NCI-H82 (cell line): ENCODE results near the gene GALNT13.

Experiments used
- DNase-seq: peaks from one replicate; lab custom pipeline; 2025; lab: John Stamatoyannopoulos, UW

Gene GALNT13

DNA sequence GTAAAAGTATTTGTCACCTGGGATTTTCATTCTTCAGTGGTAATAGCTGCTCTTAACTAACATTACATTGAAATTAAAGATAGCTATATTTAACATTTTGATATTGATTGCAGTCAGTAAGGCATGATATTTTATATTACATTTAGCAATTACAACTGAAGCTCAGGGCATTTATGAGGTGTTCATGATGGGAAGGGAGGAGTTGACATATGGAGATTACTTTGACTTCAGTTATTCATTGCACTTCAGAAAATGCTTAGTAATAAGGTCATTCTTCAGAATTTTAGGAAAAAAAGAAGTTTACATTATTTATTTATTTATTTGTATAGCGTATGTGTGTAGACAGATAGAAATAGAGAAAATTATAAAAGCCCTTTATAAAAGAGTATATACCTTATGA lies 352.0 kb downstream of the GALNT13 start:
- DNase-seq = no peak

DNA sequence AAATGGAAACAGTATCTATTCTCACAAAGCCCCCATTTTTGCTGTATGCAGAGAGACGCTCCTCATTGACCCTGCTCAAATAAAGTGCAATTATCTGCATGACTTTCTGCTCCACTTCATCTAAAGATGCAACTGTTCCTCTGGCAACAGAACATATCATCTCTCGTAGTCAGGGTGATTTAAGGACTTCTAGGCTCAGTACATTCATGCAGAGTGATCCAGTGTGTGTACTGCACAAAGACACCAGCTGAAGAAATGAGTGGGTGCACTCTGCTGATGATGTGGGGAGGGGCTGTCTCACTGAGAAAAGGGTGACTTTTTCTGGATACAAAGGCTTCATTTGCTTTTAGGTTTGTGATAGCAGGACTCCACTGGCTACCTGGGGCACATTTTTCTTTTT lies 355.2 kb downstream of the GALNT13 start:
- no peak for DNase-seq

DNA sequence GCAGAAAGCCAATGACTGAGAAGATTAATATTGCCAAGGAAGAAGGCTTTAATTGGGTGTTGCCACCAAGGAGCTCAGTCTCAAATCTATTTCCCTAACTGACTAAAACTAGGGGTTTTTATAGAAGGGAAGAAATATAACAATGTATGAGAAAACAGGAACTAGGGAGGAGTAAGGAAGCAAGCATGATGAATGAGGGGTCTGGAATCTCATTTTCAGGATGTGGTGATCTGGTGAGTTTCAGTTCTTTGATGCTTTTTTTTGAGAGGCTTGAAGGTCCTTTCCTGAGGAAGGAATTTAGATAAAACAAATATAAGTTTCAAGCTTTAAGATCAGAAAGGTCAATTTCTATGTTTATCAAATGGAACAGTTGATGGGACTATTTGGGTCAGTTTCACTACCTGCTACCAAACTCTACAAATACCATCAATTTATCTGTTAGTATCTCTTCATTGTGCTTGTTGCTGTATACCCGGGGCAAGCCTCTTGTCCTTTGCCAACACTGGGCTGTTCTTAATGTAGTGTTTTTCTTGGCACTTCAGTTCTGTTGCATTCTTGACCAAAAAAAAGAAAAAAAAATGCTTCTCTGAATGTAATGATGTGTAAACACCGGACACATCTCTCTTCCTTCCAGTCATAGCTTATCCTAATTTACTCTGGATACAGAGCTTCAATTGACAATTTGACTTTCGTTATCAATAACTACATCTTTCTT lies 357.0 kb downstream of the GALNT13 start:
- no peak for DNase-seq

DNA sequence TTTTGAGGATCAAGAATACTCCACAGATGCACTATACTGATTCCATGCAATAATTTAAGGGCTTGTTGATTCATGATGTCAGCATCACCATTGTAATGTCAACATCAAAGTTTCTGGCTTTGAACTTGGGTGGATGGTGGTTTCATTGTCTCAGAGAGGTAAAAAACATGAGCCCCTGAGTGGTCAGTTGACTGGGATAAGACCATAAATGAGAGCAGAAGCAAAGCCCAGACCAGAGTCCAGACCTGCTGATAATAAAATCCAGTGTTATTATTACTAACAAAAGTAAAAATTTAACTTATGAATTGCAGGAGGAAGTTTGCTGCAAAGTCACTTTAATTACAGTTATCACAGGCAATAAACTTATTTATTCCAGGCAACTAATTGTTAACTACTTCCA lies 358.2 kb downstream of the GALNT13 start:
- no peak for DNase-seq

DNA sequence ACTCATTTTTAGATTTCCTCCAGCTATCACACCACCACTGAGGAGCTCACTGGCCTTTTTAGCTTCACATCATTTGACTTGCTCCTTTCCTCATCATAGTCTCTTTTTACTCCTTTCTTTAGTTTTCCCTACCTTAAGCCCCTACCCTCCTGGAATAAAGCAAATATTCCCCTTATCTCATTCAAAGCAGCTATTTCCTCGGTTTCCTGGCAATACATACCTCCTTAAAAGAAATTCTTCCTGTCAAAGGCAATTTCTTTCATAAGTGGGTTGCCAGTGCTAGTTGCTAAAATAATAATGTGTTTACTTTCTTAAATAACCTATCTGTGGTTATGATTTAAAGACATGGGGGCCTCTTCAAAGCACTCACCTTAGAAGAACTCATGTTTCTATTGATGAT lies 359.3 kb downstream of the GALNT13 start:
- no peak for DNase-seq

DNA sequence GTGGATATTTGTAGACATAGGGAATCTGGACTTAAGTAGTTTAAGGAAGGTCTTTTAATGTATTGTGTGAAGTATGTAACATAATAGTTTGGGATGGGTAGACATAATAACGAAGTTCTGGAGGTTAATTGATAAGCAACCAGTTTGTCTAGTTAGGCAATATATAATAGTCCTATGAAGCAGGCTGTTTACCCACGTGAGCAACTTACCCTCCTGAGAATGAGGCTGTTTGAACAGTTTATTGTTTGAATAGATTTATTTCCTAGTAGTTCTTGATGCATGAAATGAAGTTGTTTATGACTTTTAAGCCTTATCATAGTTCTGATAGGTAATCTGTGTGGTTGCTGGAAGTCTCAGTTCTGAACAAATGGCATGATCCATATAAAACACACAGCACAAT lies 361.5 kb downstream of the GALNT13 start:
- DNase-seq = no peak

DNA sequence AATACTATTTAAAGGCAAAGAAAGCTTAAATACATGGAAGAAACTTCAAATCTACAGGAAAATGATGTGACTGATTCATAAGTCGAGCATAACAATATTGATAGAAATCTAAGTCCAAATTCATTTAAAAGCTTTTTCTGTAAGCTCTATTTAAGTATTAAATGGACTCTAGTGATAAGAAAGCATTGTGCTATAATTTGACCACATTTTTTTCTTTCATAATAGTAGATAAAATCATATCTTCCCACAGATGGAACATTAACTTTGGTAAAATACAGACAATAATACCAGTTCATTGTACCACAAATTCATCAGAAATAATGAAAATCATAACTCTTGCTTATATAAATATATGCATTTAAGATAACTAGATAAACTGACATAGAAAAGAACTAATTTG lies 366.5 kb downstream of the GALNT13 start:
- DNase-seq = no peak

DNA sequence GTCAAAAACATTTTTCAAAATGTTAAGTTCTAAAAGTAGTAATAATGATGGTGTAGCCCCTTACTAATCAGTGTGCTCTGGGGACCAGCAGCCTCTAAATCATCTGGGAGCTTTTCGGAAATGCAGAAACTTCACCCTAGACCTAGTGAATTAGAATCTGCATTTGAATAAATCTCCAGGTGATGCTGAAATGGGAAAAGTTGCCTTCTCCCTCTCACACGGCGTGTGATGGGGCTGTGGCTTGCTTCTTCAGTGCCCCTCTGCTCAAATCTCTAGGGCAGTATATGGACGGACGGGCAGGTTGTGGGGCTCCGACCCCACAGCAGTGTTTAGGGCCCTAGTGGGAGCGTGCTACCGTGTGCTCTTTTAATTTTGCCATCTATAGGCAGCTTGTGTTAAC lies 368.6 kb downstream of the GALNT13 start:
- DNase-seq = no peak

DNA sequence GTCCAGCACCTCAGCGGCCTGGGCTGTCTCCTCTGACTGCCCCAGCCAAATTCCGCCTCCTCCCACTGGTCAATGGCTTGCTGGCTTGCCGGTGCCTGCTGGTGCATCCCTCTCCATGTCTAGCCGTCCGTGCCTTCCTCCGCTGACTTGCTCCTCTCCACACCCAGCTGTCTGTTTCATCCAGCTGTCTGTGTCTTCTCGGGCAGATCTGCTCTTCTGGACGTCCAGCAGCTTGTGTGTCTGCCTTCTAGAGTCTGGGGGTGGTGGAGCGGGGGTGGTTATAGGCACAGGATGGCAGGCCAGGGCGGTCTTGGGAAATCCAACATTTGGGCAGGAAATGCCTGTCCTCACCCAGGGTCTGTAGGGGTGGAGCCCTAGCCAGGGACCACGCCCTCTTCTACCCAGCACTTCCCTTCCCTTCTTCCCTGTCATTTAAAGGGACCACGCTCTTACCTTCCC lies 369.2 kb downstream of the GALNT13 start:
- no peak for DNase-seq

DNA sequence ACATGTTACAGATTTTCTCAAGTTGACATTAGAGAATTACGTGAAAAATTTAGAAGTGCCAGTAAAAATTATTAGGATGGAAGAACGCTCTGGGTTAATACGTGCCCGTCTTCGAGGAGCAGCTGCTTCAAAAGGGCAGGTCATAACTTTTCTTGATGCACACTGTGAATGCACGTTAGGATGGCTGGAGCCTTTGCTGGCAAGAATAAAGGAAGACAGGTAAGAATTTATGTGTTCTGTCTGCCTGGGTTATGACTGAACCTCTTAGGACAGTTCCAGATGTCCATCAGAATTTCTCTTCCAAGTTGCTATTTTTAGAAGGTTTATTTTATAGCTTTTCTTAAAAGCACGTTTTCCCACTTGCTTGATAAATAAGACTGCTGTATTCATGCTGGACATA lies 371.0 kb downstream of the GALNT13 start:
- no peak for DNase-seq

DNA sequence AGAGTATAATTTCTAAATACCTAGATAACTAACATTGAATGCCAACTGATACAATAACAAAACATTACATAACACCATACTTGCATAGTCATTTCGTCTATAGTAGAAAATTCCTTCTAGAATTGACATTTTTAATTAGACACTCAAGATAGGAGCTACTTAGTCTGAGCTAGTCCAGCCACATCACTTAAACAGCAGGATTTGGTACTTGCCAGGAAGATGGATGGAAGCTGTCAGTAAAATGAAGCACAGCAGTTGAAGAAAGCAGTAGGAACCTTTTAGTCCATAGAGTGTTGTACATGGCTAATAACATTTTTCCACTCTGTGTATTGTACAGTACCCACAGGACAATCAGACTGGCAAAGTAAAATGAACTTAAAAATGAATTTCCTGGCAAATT lies 372.0 kb downstream of the GALNT13 start:
- no peak for DNase-seq

DNA sequence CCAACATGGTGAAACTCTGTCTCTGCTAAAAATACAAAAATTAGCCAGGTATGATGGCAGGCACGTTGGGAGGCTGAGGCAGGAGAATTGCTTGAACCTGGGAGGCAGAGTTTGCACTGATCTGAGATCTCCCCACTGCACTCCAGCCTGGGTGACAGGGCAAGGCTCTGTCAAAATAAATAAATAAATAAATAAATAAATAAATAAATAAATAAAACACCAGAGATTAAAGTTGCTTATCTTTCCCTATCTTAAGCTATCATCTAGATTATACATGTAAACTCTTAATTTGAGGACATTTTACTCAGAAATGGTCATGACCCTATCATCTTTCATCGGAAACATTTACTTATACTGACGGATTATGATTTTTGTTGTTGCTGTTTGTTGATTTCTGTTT lies 373.2 kb downstream of the GALNT13 start:
- DNase-seq = no peak

DNA sequence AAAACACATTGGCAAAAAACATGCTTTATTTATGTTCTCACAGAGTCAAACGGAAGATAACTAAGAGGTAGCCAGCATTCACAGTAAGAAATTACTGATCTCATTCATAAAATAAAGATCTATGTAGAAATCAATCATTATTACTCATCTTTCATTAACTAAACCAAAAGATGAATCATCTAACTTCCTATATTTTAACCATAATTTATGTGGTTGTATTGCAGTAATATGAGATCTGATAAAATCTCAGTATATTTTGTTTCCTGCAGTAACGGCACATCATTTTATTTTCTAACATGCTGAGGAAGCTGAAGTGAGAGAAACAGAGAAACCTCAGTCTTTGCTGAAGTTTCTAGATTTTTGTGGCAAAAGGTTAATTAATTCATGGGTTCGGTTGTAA lies 375.8 kb downstream of the GALNT13 start:
- DNase-seq = no peak

DNA sequence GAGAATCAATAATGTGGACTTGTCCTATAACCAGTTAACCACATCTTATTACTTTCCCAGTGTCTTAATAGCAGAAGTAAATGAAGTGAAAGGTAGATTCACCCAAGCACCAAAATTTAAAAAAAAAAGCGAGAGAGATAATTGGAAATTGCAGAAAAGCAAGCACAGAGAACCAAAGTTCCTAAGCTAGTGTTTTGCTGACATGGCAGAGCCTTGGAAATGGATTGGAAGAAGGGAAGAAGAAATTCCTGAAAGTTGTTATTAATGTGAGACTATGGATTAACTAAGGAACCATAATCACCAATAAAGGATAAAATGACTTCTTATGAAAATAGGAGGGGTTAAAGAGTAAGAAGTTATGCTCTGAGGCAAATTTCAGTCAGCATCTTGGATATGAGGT lies 384.4 kb downstream of the GALNT13 start:
- DNase-seq = no peak

DNA sequence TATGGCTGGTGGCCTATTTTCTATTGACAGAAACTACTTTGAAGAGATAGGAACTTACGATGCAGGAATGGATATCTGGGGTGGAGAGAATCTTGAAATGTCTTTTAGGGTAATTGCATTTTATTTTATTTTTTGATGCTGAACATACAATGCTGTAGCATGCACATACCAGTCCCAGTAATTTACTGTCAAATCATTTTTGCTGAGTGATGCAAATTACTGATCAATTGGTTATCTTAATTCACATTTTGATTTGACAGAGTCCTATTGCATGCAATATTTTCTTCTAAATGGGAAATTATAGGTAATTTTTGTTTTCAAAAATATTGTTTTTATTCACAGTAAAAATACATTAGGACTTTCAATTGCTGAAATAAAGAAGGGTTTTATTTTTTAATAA lies 387.3 kb downstream of the GALNT13 start:
- DNase-seq = no peak

DNA sequence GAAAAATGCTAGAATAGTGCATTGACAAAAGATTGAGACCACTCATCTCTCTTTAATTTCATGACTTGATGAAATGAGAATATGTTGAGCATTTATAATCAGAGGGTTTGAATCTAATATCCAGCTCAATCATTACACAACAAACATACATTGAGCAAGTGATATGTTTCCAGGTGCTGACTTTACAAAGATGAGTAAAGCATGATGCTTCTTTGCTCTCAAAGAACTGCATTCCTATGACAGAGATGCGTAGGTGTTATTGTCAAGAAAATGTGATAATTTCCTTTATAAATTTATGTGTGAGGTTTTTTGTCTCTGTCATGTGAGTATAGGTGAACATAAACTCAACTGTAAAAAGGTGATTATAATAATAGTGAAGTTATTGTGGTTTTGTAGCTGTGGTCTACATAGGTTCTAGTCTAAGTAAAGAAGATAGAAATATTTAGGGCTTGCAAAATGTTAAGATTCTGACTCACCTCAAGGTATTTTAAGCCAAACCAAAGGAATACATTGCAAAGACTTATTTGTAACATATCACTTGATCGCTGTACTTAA lies 389.8 kb downstream of the GALNT13 start:
- DNase-seq = no peak

DNA sequence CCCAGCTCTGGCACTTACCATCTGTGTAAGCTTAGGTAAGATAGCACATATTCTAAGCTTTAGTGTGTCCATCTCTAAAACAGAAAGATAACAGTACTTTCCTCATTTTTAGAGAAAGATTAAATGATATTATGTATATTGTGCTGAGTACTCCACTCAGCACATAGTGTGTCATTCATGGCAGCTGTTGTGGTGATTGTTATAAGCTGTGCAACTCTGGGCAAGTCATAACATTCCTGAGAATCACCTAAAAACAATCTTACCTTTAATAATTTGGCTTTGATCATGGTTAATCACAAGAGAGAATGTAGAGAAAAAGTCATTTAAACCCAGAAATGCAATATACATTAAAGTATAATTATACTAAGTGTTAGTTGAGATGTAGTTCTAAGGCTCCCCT lies 391.5 kb downstream of the GALNT13 start:
- DNase-seq = no peak

DNA sequence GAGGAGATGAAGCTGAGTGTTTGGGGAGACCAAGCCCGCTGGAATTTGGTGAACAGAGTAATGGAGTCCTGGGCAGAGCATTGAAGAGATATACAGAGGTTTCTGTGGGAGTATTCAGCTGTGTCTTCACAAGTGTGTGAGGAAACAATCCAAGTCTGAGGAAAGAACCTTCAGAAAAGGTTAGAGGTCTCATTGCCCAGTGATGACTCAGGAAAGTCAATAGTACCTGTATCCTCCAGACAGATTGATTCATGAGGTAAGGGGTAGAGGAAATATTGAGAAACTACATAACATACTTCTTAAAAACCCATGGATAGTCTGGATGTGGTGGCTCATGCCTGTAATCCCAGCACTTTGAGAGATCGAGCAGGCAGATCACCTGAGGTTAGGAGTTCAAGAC lies 392.3 kb downstream of the GALNT13 start:
- no peak for DNase-seq

DNA sequence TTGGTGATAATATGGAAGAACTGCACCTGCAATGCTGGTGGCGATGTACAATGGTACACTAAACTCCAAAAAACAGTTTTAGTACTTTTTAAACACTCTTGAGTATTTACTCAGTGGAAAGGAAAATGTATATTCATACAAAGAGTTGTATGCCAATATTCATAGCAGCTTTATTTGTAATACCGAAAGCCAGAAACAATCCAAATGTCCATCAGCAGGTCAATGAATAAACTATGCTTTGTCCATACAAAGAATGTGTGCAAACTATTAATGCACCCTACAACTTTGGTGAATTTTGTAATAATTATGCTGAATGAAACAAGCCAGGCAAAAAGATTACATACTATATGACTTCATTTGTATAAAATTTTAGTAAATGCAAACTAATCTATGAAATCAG lies 396.3 kb downstream of the GALNT13 start:
- DNase-seq = no peak

DNA sequence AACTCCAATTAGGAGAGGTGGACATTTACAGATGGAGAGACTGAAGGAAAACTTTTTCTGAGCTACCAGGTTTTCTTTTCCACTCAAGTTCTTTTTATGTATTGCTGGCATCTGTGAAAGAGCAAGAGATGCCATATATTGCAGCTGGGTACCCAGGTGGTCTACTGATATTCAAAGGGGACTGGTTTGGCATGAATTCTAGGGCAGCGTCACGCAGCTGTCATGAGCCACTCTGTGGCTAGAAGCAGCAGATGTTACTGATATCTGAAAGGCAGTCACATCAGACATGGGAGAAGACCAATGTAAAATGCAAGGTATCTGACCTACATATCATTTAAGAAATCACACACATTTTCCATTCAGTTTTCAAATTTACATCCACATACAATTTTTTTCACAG lies 408.8 kb downstream of the GALNT13 start:
- DNase-seq = no peak

DNA sequence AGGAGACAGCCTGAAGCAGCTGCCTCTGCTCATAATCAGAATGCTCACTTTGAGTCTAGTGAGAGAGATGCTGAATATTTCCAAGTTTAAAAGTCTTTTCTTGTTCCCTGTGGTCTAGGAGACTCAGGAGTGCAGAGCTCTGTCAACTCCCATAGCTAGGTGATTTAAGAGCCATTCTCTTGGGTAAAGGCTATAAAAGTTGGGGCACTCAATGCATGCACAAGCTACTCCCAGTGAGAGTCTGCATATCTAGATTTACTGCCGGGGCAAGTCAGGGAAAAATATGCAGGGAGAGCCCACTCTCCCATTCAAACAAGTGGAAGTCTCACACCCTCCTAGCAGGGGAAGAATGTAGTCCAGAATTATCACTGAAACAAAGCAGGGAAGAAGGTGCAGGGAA lies 418.1 kb downstream of the GALNT13 start:
- DNase-seq = no peak

DNA sequence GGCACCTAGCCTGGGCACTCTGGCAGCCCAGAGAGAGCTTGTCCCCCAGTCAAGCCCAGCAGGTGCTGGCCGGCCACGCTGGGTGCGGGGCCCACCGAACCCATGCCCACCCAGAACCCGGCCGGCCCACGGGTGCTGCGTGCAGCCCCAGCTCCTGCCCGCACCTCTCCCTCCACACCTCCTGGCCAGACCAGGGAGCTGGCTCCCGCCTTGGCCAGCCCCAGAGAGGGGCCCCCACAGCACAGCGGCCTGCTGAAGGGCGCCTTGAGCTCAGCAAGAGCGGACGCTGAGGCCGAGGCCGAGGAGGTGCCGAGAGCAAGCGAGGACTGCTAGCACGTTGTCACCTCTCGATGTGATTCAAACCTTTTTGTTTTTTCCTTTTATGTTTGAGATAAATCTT lies 419.8 kb downstream of the GALNT13 start:
- DNase-seq = no peak

DNA sequence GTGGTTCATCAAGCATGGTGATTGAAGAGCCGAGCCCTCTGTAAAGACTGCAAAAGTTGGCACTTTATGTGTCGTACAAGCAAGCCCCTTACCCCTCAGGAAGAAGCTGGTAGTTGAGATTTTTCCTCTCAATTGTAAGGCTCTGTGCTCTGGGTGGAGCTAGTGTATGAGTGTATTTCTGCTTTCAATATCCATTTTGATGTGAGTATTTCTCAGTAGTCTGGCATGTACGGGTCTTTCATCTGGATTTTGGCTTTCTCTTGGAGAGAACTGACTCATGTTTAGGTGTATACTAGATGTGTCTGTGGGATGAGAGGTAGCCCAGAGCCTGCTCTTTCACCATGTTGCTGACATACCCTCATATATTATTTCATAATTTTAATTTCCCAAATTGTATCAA lies 420.2 kb downstream of the GALNT13 start:
- no peak for DNase-seq

DNA sequence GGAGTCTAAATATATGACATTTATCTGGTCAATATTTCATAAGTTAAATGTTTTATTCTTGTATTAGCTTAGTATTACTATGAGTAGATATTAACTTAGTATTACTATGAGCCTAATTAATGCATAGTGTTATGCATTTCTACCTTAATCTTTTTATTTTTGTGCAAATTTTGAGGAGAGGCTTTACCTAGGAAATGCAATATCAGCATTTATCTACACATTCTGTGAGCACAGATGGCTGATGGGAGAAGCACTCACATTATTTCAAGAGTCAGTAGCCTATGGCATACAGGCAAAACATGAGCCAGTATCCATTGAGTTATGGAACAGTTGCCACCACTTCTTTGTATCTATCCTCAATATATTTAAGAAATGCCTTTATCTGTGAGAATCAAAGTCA lies 422.1 kb downstream of the GALNT13 start:
- DNase-seq = no peak
